GM13977 (cell line): ENCODE measurements around the gene SYNGR3.

Experiments used
- DNase-seq: peaks from one replicate; pipeline ENCODE4 v3.0.0; 2012; ENCODE audit warnings: low spot score
- in situ Hi-C: fragments of 300-500 bp; cut with MboI; formaldehyde crosslinking; loops from one replicate; pipeline ENCODE4 v1.12.0; 2022; ENCODE audit warnings: low sequenced_read_pairs, low pct_unique_long_range_greater_than_20kb, mixed read lengths, inconsistent platforms; ENCODE audit not compliant: unreplicated experiment
- TF ChIP-seq, protein P1 (sequence below): IDR thresholded peaks from 2 replicates; pipeline ENCODE4 v1.5.1; 2012; ENCODE audit warnings: mild to moderate bottlenecking, control low read depth; ENCODE audit not compliant: insufficient read depth; ENCODE audit errors: extremely low read depth, missing control alignments

Gene SYNGR3

DNA sequence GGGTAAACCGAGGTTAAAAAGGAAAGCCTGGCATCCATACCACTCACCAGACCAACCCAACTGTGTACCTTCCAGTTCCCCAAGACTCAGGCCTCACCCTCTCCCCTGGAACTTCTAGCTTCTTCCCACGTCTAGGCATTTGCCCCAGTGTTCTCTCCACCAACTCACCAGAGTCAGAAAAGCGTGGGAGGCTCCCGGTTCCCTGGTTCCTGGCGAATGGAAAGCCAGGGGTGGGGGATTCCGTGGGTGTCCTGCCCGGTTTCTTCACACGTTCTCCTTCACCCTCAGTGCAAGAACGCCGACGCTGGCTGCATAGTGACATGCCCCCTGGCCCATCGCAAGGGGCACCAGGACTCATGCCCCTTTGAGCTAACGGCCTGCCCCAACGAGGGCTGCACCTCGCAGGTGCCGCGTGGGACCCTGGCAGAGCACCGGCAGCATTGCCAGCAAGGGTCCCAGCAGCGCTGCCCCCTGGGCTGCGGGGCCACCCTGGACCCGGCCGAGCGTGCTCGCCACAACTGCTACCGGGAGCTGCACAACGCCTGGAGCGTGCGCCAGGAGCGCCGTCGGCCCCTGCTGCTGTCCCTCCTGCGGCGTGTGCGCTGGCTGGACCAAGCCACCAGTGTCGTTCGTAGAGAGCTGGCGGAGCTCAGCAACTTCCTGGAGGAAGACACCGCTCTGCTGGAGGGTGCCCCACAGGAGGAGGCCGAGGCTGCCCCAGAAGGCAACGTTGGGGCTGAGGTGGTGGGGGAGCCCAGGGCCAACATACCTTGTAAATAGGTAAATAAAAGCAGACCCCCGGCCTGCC is 21.4 kb upstream of the SYNGR3 start:
- no peak for DNase-seq
- in situ Hi-C loops = no loop called here
- TF ChIP-seq, protein P1, sequence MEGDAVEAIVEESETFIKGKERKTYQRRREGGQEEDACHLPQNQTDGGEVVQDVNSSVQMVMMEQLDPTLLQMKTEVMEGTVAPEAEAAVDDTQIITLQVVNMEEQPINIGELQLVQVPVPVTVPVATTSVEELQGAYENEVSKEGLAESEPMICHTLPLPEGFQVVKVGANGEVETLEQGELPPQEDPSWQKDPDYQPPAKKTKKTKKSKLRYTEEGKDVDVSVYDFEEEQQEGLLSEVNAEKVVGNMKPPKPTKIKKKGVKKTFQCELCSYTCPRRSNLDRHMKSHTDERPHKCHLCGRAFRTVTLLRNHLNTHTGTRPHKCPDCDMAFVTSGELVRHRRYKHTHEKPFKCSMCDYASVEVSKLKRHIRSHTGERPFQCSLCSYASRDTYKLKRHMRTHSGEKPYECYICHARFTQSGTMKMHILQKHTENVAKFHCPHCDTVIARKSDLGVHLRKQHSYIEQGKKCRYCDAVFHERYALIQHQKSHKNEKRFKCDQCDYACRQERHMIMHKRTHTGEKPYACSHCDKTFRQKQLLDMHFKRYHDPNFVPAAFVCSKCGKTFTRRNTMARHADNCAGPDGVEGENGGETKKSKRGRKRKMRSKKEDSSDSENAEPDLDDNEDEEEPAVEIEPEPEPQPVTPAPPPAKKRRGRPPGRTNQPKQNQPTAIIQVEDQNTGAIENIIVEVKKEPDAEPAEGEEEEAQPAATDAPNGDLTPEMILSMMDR = no peak

DNA sequence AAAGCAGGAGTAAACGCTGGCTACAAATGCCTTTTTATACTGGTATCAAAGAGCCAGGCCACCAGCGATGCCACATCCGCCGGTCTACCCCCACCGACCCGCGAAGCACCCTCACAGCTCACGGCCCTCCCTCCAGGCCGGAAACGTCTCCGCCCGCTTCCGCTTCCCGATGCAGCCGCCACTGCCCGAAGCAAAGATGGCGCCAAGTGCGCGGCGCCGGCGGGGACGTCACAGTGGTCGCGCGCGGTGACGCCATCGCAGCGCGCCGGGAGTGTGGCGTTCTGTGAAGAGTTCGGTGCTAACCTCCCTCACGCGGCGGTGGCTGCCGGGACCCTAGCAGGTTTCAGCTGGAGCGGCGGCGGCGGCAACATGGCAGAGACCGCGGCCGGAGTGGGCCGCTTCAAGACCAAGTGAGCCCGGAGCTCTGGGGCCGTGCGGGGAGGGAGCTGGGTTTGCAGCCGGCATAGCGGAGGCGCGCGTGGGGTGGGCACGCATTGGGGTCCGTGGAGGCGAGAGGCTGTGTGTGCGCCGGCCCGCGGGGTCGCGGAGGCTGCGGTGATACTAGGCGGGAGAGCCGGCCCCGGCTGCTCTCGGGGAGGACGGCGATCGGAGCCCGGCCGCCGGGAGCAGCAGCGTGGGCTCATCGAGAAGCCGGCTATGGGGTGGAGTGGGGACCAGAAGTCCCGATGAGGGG is 17.8 kb upstream of the SYNGR3 start, which contains the start of gene TBL3:
TBL3 (plus strand) TSS at position 258 of the 694 bp plus-strand sequence; CDS start at position 370, 112 bp downstream.
- in situ Hi-C loops = no loop called here
- peak; percentile 98 for DNase-seq
- TF ChIP-seq, protein P1 = no peak

DNA sequence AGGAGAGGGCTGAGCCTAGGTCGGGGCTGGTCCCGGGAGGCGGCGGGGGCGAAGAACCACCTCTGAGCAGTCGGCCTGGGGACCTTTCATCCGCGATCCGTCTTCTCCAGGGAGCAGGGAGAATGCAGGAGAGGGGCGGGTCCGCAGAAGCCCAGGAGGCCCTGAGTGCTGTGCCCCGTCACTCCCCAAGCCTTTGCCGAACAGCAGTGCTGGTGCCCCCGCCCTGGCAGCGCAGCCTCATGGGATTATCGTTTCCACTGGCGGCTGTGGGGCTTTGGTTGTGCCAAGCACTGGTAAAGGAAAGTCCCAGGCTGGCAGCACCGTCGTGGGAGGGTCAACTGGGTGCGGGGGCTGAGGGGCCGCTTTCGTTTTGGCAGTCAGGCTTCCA is 17.3 kb upstream of the SYNGR3 start:
- in situ Hi-C loops = no loop called here
- DNase-seq = no peak
- TF ChIP-seq, protein P1 = no peak

DNA sequence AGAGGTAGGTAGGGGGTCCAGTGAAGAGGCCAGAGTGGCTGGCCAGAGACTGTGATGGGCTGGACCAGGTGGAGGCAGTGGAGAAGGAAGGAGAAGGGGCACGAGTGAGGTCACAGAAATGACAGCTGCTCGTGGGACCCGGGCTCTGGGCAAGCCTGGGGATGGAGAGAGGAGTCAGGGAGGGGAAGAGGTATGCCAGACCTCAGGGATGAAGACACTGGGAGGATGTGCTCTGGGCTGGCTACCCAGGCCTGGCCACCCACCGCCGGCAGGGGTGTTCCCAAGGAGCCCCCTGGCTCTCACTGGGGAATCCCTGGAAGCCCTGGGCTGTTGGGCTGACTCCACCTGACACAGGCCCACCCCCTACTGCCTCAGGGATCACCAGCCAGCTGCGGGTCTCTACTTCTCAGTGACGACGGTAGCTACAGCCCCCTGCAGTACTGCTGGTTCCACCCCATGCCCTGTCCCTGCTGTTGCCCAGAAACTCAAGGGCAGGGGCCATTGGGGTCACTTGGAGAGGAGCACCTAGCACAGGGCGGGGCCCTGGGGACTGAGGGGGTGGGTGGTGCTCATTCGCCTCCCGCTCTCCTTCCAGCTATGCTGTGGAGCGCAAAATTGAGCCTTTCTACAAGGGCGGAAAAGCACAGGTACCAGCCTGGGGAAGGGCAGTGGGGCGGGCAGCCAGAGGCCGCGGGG is 16.2 kb upstream of the SYNGR3 start:
- DNase-seq = no peak
- in situ Hi-C loops = no loop called here
- TF ChIP-seq, protein P1 = no peak

DNA sequence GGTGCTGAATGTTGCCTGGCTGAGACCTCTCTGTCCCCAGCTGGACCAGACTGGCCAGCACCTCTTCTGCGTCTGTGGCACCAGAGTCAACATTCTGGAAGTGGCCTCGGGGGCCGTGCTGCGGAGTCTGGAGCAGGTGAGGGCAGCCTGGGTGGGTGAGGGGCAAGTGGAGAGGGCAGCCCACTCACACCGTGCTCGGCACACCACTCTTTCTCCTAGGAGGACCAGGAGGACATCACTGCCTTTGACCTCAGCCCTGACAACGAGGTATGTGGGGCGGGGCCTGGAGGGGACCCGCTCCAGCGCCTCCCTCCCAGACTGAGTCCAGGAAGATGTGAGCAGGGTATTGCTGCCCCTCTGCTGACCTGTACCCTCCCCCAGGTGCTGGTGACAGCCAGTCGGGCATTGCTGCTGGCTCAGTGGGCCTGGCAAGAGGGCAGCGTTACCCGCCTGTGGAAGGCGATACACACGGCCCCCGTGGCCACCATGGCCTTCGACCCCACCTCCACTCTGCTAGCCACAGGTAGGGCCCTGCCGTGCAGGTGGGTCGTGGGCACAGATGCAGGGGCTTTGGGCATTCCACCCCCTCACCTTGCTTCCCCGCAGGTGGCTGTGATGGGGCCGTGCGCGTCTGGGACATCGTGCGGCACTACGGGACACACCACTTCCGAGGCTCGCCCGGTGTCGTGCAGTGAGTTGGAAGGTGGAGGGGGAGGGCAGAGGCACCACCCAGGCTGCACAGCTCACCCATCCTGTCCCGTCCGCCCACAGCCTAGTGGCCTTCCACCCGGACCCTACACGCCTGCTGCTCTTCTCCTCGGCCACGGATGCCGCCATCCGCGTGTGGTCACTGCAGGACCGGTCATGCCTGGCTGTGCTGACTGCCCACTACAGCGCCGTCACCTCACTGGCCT is 15.4 kb upstream of the SYNGR3 start:
- TF ChIP-seq, protein P1 = no peak
- no peak for DNase-seq
- in situ Hi-C loops = no loop called here
